RWPE1 (cell line): Measurements from ENCODE around the gene HRH4.

Source experiments
- CTCF ChIA-PET: fragments of 350-600 bp; sonication (Branson Sonifier 250); formaldehyde crosslinking; extraction: SDS; loops from one replicate; lab custom pipeline; 2021; lab: Yijun Ruan, JAX
- POLR2A ChIA-PET: fragments of 400-600 bp; formaldehyde crosslinking; extraction: SDS; loops from one replicate; lab custom pipeline; 2020; ENCODE audit warnings: antibody characterized with exemption; ENCODE audit not compliant: low non-redundant PET; lab: Yijun Ruan, JAX
- DNase-seq: peaks from one replicate; pipeline ENCODE4 v3.0.0; 2012; ENCODE audit warnings: low spot score
- H3K27ac ChIP-seq: fragments of 450-650 bp; 2 replicates; pipeline ENCODE4 v1.5.1; 2017
- CTCF ChIP-seq: fragments of 450-650 bp; conservative IDR thresholded peaks from 2 replicates; pipeline ENCODE4 v1.5.1; 2017; ENCODE audit warnings: low read depth, mild to moderate bottlenecking

HRH4 gene

GRCh38 chr18:24497031-24497754 is 36.8 kb downstream of the HRH4 start:
- ChIA-PET POLR2A (no interaction called here), CTCF (interaction anchor here (1.9 kb wide), 1 partner anchor 9 kb away, joined by 6 read pairs; no protein-coding TSS in a partner anchor)
- no peak for TF ChIP-seq CTCF
- no peak overlapping the region for H3K27ac ChIP-seq
- no peak for DNase-seq

- CTCF ChIA-PET, result no interaction called here
- DNase-seq, result no peak
- H3K27ac ChIP-seq, result no peak overlapping the region
- TF ChIP-seq CTCF, result no peak
- POLR2A ChIA-PET, result no interaction called here
Observed at GRCh38 chr18:24499814-24500213, 39.4 kb downstream of the HRH4 start.

- ChIA-PET CTCF (no interaction called here), POLR2A (no interaction called here)
- H3K27ac ChIP-seq, result no peak overlapping the region
- no peak for DNase-seq
- TF ChIP-seq CTCF, result no peak
Observed at GRCh38 chr18:24500217-24500616, 39.8 kb downstream of the HRH4 start.

GRCh38 chr18:24500766-24501165 is 40.3 kb downstream of the HRH4 start:
- CTCF ChIA-PET, result no interaction called here
- DNase-seq, result no peak
- POLR2A ChIA-PET, result no interaction called here
- no peak overlapping the region for H3K27ac ChIP-seq
- no peak for TF ChIP-seq CTCF

- no peak for DNase-seq
- CTCF ChIA-PET, result no interaction called here
- TF ChIP-seq CTCF, result no peak
Observed at GRCh38 chr18:24502667-24503523, 42.5 kb downstream of the HRH4 start.

GRCh38 chr18:24504401-24504800 is 44.0 kb downstream of the HRH4 start:
- POLR2A ChIA-PET, result no interaction called here
- DNase-seq, result no peak
- TF ChIP-seq CTCF, result no peak
- H3K27ac ChIP-seq, result no peak overlapping the region
- CTCF ChIA-PET, result no interaction called here

More at GRCh38 chr18:24502667-24503523, 42.5 kb downstream of the HRH4 start:
- POLR2A ChIA-PET, result no interaction called here
- no peak overlapping the region for H3K27ac ChIP-seq
